Activated CD4-positive, alpha-beta T cell treated with anti-CD3 and anti-CD28 coated beads for 48 hours (primary cell): ENCODE measurements around the gene JUN.
A peak's percentile ranks its signal among the peaks of the same experiment; 100 is the strongest.

Experiments
- DNase-seq: peaks from one replicate; pipeline ENCODE4 v3.0.0-alpha.2; 2020

Gene JUN

GRCh38 chr1:58783993-58784757 lies at the start of gene JUN:
Gene JUN, minus strand, starts transcription at chr1:58784047. Its CDS starts 977 bp downstream, at chr1:58783070.
- peak; percentile 98 for DNase-seq

- DNase-seq: no peak
These were observed 49.3 kb upstream of the JUN start for GRCh38 chr1:58833166-58833565.

GRCh38 chr1:58830291-58830690 lies 46.4 kb upstream of the JUN start:
- DNase-seq: no peak

GRCh38 chr1:58829866-58830265 lies 46.0 kb upstream of the JUN start:
- no peak for DNase-seq

GRCh38 chr1:58827298-58827697 lies 43.5 kb upstream of the JUN start:
- no peak for DNase-seq

- no peak for DNase-seq
These were observed 41.0 kb upstream of the JUN start for GRCh38 chr1:58824753-58825389.

- DNase-seq: no peak
These were observed 39.7 kb upstream of the JUN start for GRCh38 chr1:58823481-58824010.

- no peak for DNase-seq
These were observed 37.5 kb upstream of the JUN start for GRCh38 chr1:58821309-58821708.

GRCh38 chr1:58818976-58819375 lies 35.1 kb upstream of the JUN start:
- DNase-seq: no peak

- DNase-seq: no peak
These were observed 34.2 kb upstream of the JUN start for GRCh38 chr1:58818075-58818474.

GRCh38 chr1:58816747-58817221 lies 32.9 kb upstream of the JUN start:
- no peak for DNase-seq

- peak; percentile 90 for DNase-seq
These were observed 32.4 kb upstream of the JUN start for GRCh38 chr1:58816072-58816746.

GRCh38 chr1:58815686-58816071 lies 31.8 kb upstream of the JUN start:
- no peak for DNase-seq

- peak; percentile 67 for DNase-seq
These were observed 31.3 kb upstream of the JUN start for GRCh38 chr1:58815069-58815685.

- no peak for DNase-seq
These were observed 30.6 kb upstream of the JUN start for GRCh38 chr1:58814251-58815068.

- no peak for DNase-seq
These were observed 30.0 kb upstream of the JUN start for GRCh38 chr1:58813801-58814200.

- DNase-seq: no peak
These were observed 29.5 kb upstream of the JUN start for GRCh38 chr1:58813361-58813760.

GRCh38 chr1:58812926-58813325 lies 29.1 kb upstream of the JUN start:
- no peak for DNase-seq

GRCh38 chr1:58812468-58812867 lies 28.6 kb upstream of the JUN start:
- no peak for DNase-seq

- no peak for DNase-seq
These were observed 27.5 kb upstream of the JUN start for GRCh38 chr1:58811303-58811702.

GRCh38 chr1:58809325-58810010 lies 25.6 kb upstream of the JUN start:
- no peak for DNase-seq

- no peak for DNase-seq
These were observed 24.2 kb upstream of the JUN start for GRCh38 chr1:58808077-58808476.
